CD4-positive, alpha-beta T cell (primary cell): ENCODE results near the gene PCED1B. TPM values are rescaled to one million over a fixed set of nuclear protein-coding genes. Genes with fewer than 3 reads are reported as not detected.

Experiments
- ATAC-seq: fragments of 200-7000 bp; cut with Tn5 transposase; one replicate; pipeline ENCODE4 v1.10.0; 2022; ENCODE audit warnings: mild to moderate bottlenecking; ENCODE audit not compliant: poor library complexity
- CTCF ChIA-PET: fragments of 350-600 bp; sonication (Branson Sonifier 250); formaldehyde crosslinking; loops from one replicate; lab custom pipeline; 2021; ENCODE audit warnings: antibody characterized with exemption, inconsistent platforms; lab: Charles Lee
- POLR2A ChIA-PET: fragments of 350-600 bp; sonication (Branson Sonifier 250); formaldehyde crosslinking; loops from one replicate; lab custom pipeline; 2021; ENCODE audit warnings: antibody characterized with exemption, inconsistent platforms; lab: Charles Lee
- DNase-seq, 14 experiments: peaks; one replicate each; pipeline ENCODE4 v3.0.0-alpha.2; 2013 to 2020; ENCODE audit warnings: mixed read lengths in 2 of 14
- H3K27ac ChIP-seq, 2 donors: one replicate each; pipeline versions ENCODE4 v1.5.1 to v1.7.0; 2013; ENCODE audit warnings: low read length in 2 of 2, low read depth in 1 of 2, mild to moderate bottlenecking in 1 of 2
- H3K27me3 ChIP-seq, 2 experiments: 1 replicate in 1 of 2; 2 replicates in 1 of 2; pipeline versions ENCODE4 v1.6.1 to v1.7.0; 2013; ENCODE audit warnings: low read length in 2 of 2, control low read depth in 1 of 2, mild to moderate bottlenecking in 1 of 2, moderate library complexity in 1 of 2; ENCODE audit not compliant: insufficient read depth in 2 of 2, control insufficient read depth in 1 of 2
- H3K36me3 ChIP-seq: one replicate; pipeline ENCODE4 v1.6.1; 2013; ENCODE audit warnings: low read length, control low read depth; ENCODE audit not compliant: insufficient read depth
- H3K4me1 ChIP-seq: one replicate; pipeline ENCODE4 v1.6.1; 2013; ENCODE audit warnings: low read length, control low read depth; ENCODE audit not compliant: insufficient read depth
- H3K4me3 ChIP-seq: one replicate; pipeline ENCODE4 v1.5.1; 2013; ENCODE audit warnings: mild to moderate bottlenecking, low read length, moderate library complexity
- H3K9me3 ChIP-seq, 2 experiments: 1 replicate in 1 of 2; 2 replicates in 1 of 2; pipeline versions ENCODE4 v1.6.1 to v1.7.0; 2013; ENCODE audit warnings: low read length in 2 of 2, mild to moderate bottlenecking in 2 of 2, control low read depth in 1 of 2, moderate library complexity in 1 of 2; ENCODE audit not compliant: control insufficient read depth in 1 of 2, insufficient read depth in 1 of 2
- H3K27ac Mint-ChIP-seq: one replicate; pipeline ENCODE4 v1.8.0; 2020; ENCODE audit warnings: mixed read lengths
- H3K27me3 Mint-ChIP-seq: one replicate; pipeline ENCODE4 v1.8.0; 2021; ENCODE audit warnings: mixed read lengths
- H3K36me3 Mint-ChIP-seq: one replicate; pipeline ENCODE4 v1.8.0; 2021; ENCODE audit warnings: low read depth, mixed read lengths
- H3K4me1 Mint-ChIP-seq: one replicate; pipeline ENCODE4 v1.8.0; 2021; ENCODE audit warnings: low read depth, mixed read lengths
- H3K4me3 Mint-ChIP-seq: one replicate; pipeline ENCODE4 v1.8.0; 2020; ENCODE audit warnings: mild to moderate bottlenecking, mixed read lengths
- H3K9me3 Mint-ChIP-seq: one replicate; pipeline ENCODE4 v1.8.0; 2020; ENCODE audit warnings: mixed read lengths
- intact Hi-C, 2 experiments: fragments of 100-400 bp; cut with DNase I in 1 of 2; cut with micrococcal nuclease in 1 of 2; formaldehyde crosslinking; loops; one replicate each; pipeline versions ENCODE4 v1.15.1 to v1.9.0; 2023 to 2025; cut with DNase I, micrococcal nuclease
- total RNA-seq, 174 experiments: library from RNA in 2 of 174; stranded (reverse) in 2 of 174; gene quantifications; one replicate each; pipeline ENCODE4 v1.2.3 and lab custom pipeline; 2021 to 2026
- TF ChIP-seq, protein P1 (sequence below): fragments of 200-600 bp; IDR thresholded peaks from one replicate; pipeline ENCODE4 v1.8.0; 2022; ENCODE audit warnings: antibody characterized with exemption, mild to moderate bottlenecking

PCED1B gene
- total RNA-seq, 2 experiments from 2014 or later = 18.7 to 20.0 TPM

GRCh38 chr12:47126246-47126645, 46.8 kb downstream of the PCED1B start:
- Histone ChIP-seq H3K4me3 (no peak overlapping the region), H3K36me3 (no peaks in the 10 kb centered on the region), H3K9me3 (no peaks in the 10 kb centered on the region), H3K27me3 (no peaks in the 10 kb centered on the region), H3K4me1 (no peaks in the 10 kb centered on the region), H3K27ac (no peak overlapping the region)
- Mint-ChIP-seq H3K36me3 (peaks cover 35% of the 10 kb centered on the region), H3K4me1 (peaks cover 16% of the 10 kb centered on the region), H3K27ac (no peak overlapping the region), H3K4me3 (no peak overlapping the region), H3K9me3 (no peaks in the 10 kb centered on the region), H3K27me3 (no peaks in the 10 kb centered on the region)
- ATAC-seq (no peak), DNase-seq (no peak)
- POLR2A ChIA-PET = interaction anchor here (0.7 kb wide), 1 partner anchor 50 kb away, joined by 4 read pairs; no protein-coding TSS in a partner anchor
- CTCF ChIA-PET = no interaction called here
- intact Hi-C loops = no loop called here
- TF ChIP-seq, protein P1, sequence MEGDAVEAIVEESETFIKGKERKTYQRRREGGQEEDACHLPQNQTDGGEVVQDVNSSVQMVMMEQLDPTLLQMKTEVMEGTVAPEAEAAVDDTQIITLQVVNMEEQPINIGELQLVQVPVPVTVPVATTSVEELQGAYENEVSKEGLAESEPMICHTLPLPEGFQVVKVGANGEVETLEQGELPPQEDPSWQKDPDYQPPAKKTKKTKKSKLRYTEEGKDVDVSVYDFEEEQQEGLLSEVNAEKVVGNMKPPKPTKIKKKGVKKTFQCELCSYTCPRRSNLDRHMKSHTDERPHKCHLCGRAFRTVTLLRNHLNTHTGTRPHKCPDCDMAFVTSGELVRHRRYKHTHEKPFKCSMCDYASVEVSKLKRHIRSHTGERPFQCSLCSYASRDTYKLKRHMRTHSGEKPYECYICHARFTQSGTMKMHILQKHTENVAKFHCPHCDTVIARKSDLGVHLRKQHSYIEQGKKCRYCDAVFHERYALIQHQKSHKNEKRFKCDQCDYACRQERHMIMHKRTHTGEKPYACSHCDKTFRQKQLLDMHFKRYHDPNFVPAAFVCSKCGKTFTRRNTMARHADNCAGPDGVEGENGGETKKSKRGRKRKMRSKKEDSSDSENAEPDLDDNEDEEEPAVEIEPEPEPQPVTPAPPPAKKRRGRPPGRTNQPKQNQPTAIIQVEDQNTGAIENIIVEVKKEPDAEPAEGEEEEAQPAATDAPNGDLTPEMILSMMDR = no peak

DNA sequence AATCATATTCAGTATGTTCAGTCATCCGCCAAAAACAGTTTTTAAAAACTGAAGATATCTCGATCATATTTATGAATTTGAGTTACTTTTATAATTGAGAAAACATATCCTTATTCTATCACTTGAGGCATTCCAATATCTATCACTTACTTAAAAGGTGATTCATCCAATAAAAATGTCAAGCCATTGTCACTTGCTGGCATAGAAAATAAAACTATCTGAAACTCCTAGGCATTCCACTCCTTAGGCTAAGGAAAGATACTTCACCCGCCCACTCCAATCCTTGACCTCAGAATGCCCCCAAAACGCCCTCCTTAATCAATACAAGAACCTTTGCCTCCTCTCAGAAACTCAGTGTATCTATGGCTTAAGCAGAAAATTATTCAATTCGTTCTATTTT, 51.6 kb downstream of the PCED1B start:
- Histone ChIP-seq H3K27me3 (no peaks in the 10 kb centered on the region), H3K4me1 (no peaks in the 10 kb centered on the region), H3K36me3 (peaks cover 6% of the 10 kb centered on the region), H3K9me3 (no peaks in the 10 kb centered on the region), H3K4me3 (no peak overlapping the region), H3K27ac (no peak overlapping the region)
- Mint-ChIP-seq H3K9me3 (no peaks in the 10 kb centered on the region), H3K36me3 (peaks cover 40% of the 10 kb centered on the region), H3K4me1 (peaks cover 6% of the 10 kb centered on the region), H3K27ac (no peak overlapping the region), H3K4me3 (no peak overlapping the region), H3K27me3 (no peaks in the 10 kb centered on the region)
- intact Hi-C loops = no loop called here
- DNase-seq (no peak), ATAC-seq (no peak)
- ChIA-PET CTCF (no interaction called here), POLR2A (no interaction called here)
- TF ChIP-seq, protein P1 = no peak

DNA sequence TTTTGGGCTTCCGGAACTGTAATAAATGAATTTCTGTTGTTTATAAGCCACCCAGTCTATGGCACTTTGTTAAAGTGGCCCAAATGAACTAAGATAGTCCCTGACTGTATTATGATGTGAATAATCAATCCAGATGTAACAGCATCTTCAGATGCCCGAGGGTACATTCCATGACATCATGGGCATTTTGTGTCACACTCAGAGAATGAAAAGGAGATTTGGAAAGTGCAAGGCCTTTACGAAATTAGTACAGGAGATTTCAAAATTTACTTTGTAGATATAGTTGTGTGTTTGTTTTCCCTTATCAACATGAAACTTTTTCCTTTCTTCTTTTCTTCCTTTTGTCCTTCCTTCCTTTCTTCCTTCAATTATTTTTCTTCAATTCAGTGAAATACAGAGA, 54.6 kb downstream of the PCED1B start:
- CTCF ChIA-PET = no interaction called here
- TF ChIP-seq, protein P1 = no peak
- no peak overlapping the region for H3K27ac Mint-ChIP-seq

More for the DNA sequence above, 54.6 kb downstream of the PCED1B start:
- no peaks in the 10 kb centered on the region for H3K9me3 ChIP-seq
- H3K27me3 ChIP-seq = no peaks in the 10 kb centered on the region
- Mint-ChIP-seq H3K4me3 (no peak overlapping the region), H3K27me3 (no peaks in the 10 kb centered on the region), H3K36me3 (peaks cover 46% of the 10 kb centered on the region), H3K4me1 (peaks cover 6% of the 10 kb centered on the region), H3K9me3 (peaks cover 2% of the 10 kb centered on the region)
- no peaks in the 10 kb centered on the region for H3K4me1 ChIP-seq
- peaks cover 10% of the 10 kb centered on the region for H3K36me3 ChIP-seq
- no peak for ATAC-seq
- intact Hi-C loops = no loop called here
- DNase-seq = no peak
- no peak overlapping the region for H3K27ac ChIP-seq
- H3K4me3 ChIP-seq = no peak overlapping the region
- POLR2A ChIA-PET = no interaction called here
